ENCODE measurements around the gene FLNB.

FLNB gene

GRCh38 chr3:58116161-58116955 is 108.1 kb downstream of the FLNB start:
- DNase-seq = no peak

- DNase-seq = no peak
Observed at GRCh38 chr3:58116985-58117384, 108.8 kb downstream of the FLNB start.

- no peak for DNase-seq
Observed at GRCh38 chr3:58117561-58118181, 109.4 kb downstream of the FLNB start.

GRCh38 chr3:58119186-58119585 is 111.0 kb downstream of the FLNB start:
- no peak for DNase-seq

GRCh38 chr3:58120075-58120812 is 112.0 kb downstream of the FLNB start:
- no peak for DNase-seq

GRCh38 chr3:58121183-58121582 is 113.0 kb downstream of the FLNB start:
- DNase-seq = no peak

GRCh38 chr3:58122936-58123700 is 114.9 kb downstream of the FLNB start:
- DNase-seq = no peak

GRCh38 chr3:58124387-58124786 is 116.2 kb downstream of the FLNB start:
- DNase-seq = no peak

GRCh38 chr3:58129041-58129770 is 121.0 kb downstream of the FLNB start:
- no peak for DNase-seq

- no peak for DNase-seq
Observed at GRCh38 chr3:58130591-58130990, 122.4 kb downstream of the FLNB start.

GRCh38 chr3:58131101-58131825 is 123.0 kb downstream of the FLNB start:
- DNase-seq = no peak

- DNase-seq = no peak
Observed at GRCh38 chr3:58132850-58133249, 124.6 kb downstream of the FLNB start.

GRCh38 chr3:58134468-58134867 is 126.2 kb downstream of the FLNB start:
- DNase-seq = no peak

GRCh38 chr3:58135712-58136543 is 127.7 kb downstream of the FLNB start:
- DNase-seq = peak; percentile 30

GRCh38 chr3:58137306-58137705 is 129.1 kb downstream of the FLNB start:
- DNase-seq = no peak

GRCh38 chr3:58141766-58142345 is 133.6 kb downstream of the FLNB start:
- no peak for DNase-seq

GRCh38 chr3:58143417-58144055 is 135.3 kb downstream of the FLNB start:
- no peak for DNase-seq

GRCh38 chr3:58144478-58145325 is 136.5 kb downstream of the FLNB start:
- no peak for DNase-seq

- DNase-seq = no peak
Observed at GRCh38 chr3:58148049-58148448, 139.8 kb downstream of the FLNB start.
